ENCODE data around the gene DLX2. TPM values are rescaled to one million over a fixed set of nuclear protein-coding genes. Genes with fewer than 3 reads are reported as not detected.

The DLX2 gene
- total and polyA plus RNA-seq, 2 of the 13 experiments (the other 11 are each of a cell fraction or from before 2014, with no cell fraction given), result 0.07 to 0.15 TPM

GRCh38 chr2:172082944-172083627, 19.6 kb downstream of the DLX2 start (continued):
- TF ChIP-seq ZNF512 (CRISPR knock-in tag; IDR thresholded peaks at IDR 0.05) (no peak), ZNF549 (CRISPR knock-in tag; IDR thresholded peaks at IDR 0.05) (no peak), E2F2 (CRISPR knock-in tag; IDR thresholded peaks at IDR 0.05; ENCODE audit: borderline replicate concordance) (no peak), TAF15 (IDR thresholded peaks at IDR 0.05; ENCODE audit: low read depth, low read length, poor library complexity, severe bottlenecking) (no peak), ZFP37 (CRISPR knock-in tag; IDR thresholded peaks at IDR 0.05; ENCODE audit: borderline replicate concordance) (no peak), FOXJ3 (CRISPR knock-in tag; IDR thresholded peaks at IDR 0.05; ENCODE audit: borderline replicate concordance) (no peak), ZSCAN31 (CRISPR knock-in tag; IDR thresholded peaks at IDR 0.05; ENCODE audit: low read depth) (no peak; the same call in 1 of the 2 replicates), RFX5 (IDR thresholded peaks at IDR 0.05; ENCODE audit: low read depth, low read length) (no peak), RXRA (CRISPR knock-in tag; IDR thresholded peaks at IDR 0.05) (peak; percentile 34; the same call in 1 of the 2 replicates), ZBTB38 (CRISPR knock-in tag; IDR thresholded peaks at IDR 0.05) (peak; percentile 57; the same call in 1 of the 2 replicates), PRDM4 (CRISPR knock-in tag; IDR thresholded peaks at IDR 0.05; ENCODE audit: borderline replicate concordance) (no peak), ADNP (CRISPR knock-in tag; IDR thresholded peaks at IDR 0.05) (no peak), HNF1A (IDR thresholded peaks at IDR 0.05; ENCODE audit: low read depth) (no peak), HNF1A (CRISPR knock-in tag; IDR thresholded peaks at IDR 0.05; ENCODE audit: borderline replicate concordance) (no peak), ZKSCAN8 (CRISPR knock-in tag; IDR thresholded peaks at IDR 0.05; ENCODE audit: borderline replicate concordance) (no peak), POLR2AphosphoS2 (IDR thresholded peaks at IDR 0.05; ENCODE audit: low read depth, low read length) (no peak), ZNF883 (CRISPR knock-in tag; IDR thresholded peaks at IDR 0.05; ENCODE audit: not compliant biosample characterization) (no peak), NFKB2 (CRISPR knock-in tag; IDR thresholded peaks at IDR 0.05; ENCODE audit: borderline replicate concordance) (no peak)
